Osteocyte (in vitro differentiated cells): ENCODE results near the gene IBTK. TPM values are rescaled to one million over a fixed set of nuclear protein-coding genes. Genes with fewer than 3 reads are reported as not detected.
"Not testable (repeated sequence)": the region's sequence is repeated elsewhere in the genome, so short reads cannot be mapped to it uniquely, and the experiment has no call there.

Experiments
- DNase-seq: peaks from one replicate; pipeline ENCODE4 v3.0.0; 2021; ENCODE audit warnings: mixed read lengths; ENCODE audit not compliant: unreplicated experiment; ENCODE audit errors: extremely low spot score
- H3K27ac Mint-ChIP-seq: one replicate; pipeline ENCODE4 v1.8.0; 2021; ENCODE audit warnings: mild to moderate bottlenecking, mixed read lengths; ENCODE audit not compliant: unreplicated experiment
- H3K27me3 Mint-ChIP-seq: one replicate; pipeline ENCODE4 v1.8.0; 2021; ENCODE audit warnings: mixed read lengths; ENCODE audit not compliant: unreplicated experiment
- H3K36me3 Mint-ChIP-seq: one replicate; pipeline ENCODE4 v1.8.0; 2021; ENCODE audit warnings: mixed read lengths; ENCODE audit not compliant: unreplicated experiment
- H3K4me1 Mint-ChIP-seq: one replicate; pipeline ENCODE4 v1.8.0; 2021; ENCODE audit warnings: mixed read lengths; ENCODE audit not compliant: unreplicated experiment
- H3K4me3 Mint-ChIP-seq: one replicate; pipeline ENCODE4 v1.8.0; 2021; ENCODE audit warnings: mild to moderate bottlenecking, moderate library complexity, mixed read lengths; ENCODE audit not compliant: unreplicated experiment
- H3K9me3 Mint-ChIP-seq: one replicate; pipeline ENCODE4 v1.8.0; 2021; ENCODE audit warnings: mixed read lengths; ENCODE audit not compliant: unreplicated experiment
- long read RNA-seq: library from polyadenylated mRNA; unstranded; transcript quantifications from one replicate; pipeline ENCODE4 v2.0.0, GENCODE V29; 2021
- total RNA-seq: library from RNA; stranded (reverse); gene quantifications from 2 replicates; pipeline ENCODE4 v1.2.1, GENCODE V29; 2021
- TF ChIP-seq, protein P1 (sequence below): fragments of 200-600 bp; sonication (generic); IDR thresholded peaks from 2 replicates; pipeline ENCODE4 v1.5.0; 2021; ENCODE audit warnings: antibody characterized with exemption, mild to moderate bottlenecking, moderate library complexity

The IBTK gene, protein sequence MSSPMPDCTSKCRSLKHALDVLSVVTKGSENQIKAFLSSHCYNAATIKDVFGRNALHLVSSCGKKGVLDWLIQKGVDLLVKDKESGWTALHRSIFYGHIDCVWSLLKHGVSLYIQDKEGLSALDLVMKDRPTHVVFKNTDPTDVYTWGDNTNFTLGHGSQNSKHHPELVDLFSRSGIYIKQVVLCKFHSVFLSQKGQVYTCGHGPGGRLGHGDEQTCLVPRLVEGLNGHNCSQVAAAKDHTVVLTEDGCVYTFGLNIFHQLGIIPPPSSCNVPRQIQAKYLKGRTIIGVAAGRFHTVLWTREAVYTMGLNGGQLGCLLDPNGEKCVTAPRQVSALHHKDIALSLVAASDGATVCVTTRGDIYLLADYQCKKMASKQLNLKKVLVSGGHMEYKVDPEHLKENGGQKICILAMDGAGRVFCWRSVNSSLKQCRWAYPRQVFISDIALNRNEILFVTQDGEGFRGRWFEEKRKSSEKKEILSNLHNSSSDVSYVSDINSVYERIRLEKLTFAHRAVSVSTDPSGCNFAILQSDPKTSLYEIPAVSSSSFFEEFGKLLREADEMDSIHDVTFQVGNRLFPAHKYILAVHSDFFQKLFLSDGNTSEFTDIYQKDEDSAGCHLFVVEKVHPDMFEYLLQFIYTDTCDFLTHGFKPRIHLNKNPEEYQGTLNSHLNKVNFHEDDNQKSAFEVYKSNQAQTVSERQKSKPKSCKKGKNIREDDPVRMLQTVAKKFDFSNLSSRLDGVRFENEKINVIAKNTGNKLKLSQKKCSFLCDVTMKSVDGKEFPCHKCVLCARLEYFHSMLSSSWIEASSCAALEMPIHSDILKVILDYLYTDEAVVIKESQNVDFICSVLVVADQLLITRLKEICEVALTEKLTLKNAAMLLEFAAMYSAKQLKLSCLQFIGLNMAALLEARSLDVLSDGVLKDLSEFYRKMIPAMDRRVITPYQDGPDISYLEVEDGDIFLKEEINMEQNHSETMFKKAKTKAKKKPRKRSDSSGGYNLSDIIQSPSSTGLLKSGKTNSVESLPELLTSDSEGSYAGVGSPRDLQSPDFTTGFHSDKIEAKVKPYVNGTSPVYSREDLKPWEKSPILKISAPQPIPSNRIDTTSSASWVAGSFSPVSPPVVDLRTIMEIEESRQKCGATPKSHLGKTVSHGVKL (N-terminal part only)
- total RNA-seq, result 28.0 TPM in 2 replicates
- long read RNA-seq, partial matches to known transcripts, result 351 of 370 reads
- long read RNA-seq, other reads (novel, unspliced or antisense), result 19 of 370 reads

DNA sequence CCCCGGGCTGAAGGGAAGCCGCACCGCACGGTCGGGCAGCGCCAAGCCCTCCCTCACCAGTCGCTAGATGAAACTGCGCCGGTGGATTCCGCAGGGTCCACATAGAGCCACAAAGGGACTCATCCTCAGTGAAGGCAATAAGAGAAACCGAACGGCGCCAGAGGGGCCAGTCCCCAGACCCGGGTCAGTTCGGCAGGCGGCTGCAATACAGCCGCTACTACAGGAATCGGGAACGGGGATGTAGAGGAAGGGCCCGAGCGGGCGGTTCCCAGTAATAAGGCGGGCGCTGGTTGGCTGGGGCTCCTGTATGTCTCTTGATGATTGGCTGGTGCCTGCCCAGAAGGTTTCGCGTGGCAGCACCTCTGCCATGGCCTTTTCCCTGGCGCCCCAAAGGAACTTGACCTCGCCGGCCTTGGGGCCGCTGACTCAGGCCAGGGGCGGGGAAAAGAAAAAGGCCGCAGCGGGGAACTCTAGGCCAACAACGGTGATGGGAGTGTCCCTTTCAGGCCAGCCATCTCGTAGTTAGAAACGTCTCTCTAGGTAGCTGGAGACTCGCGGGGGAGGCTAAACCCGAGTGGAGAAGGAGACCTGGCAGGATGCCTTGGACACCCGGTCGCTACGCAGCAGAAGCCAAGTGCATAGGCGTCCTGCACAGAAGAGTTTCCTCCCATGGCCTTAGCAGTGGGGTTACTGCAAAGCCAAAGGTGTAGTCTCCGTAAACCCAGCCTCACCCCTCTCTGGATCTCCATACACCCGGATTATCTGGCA, at the start of gene IBTK:
Gene IBTK, minus strand, starts transcription at position 240 of the 768 bp plus-strand sequence. CDS start 7,258 bp downstream, outside the sequence.
- TF ChIP-seq, protein P1, sequence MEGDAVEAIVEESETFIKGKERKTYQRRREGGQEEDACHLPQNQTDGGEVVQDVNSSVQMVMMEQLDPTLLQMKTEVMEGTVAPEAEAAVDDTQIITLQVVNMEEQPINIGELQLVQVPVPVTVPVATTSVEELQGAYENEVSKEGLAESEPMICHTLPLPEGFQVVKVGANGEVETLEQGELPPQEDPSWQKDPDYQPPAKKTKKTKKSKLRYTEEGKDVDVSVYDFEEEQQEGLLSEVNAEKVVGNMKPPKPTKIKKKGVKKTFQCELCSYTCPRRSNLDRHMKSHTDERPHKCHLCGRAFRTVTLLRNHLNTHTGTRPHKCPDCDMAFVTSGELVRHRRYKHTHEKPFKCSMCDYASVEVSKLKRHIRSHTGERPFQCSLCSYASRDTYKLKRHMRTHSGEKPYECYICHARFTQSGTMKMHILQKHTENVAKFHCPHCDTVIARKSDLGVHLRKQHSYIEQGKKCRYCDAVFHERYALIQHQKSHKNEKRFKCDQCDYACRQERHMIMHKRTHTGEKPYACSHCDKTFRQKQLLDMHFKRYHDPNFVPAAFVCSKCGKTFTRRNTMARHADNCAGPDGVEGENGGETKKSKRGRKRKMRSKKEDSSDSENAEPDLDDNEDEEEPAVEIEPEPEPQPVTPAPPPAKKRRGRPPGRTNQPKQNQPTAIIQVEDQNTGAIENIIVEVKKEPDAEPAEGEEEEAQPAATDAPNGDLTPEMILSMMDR, result peak; percentile 4
- H3K9me3 Mint-ChIP-seq, result no peaks in the 10 kb centered on the region
- H3K4me1 Mint-ChIP-seq, result peaks cover 36% of the 10 kb centered on the region
- DNase-seq, result peak; percentile 97
- H3K27me3 Mint-ChIP-seq, result no peaks in the 10 kb centered on the region
- H3K4me3 Mint-ChIP-seq, result peak within 1 kb of the TSS; percentile 94
- H3K27ac Mint-ChIP-seq, result peak within 1 kb of the TSS; percentile 99
- no peaks in the 10 kb centered on the region for H3K36me3 Mint-ChIP-seq

DNA sequence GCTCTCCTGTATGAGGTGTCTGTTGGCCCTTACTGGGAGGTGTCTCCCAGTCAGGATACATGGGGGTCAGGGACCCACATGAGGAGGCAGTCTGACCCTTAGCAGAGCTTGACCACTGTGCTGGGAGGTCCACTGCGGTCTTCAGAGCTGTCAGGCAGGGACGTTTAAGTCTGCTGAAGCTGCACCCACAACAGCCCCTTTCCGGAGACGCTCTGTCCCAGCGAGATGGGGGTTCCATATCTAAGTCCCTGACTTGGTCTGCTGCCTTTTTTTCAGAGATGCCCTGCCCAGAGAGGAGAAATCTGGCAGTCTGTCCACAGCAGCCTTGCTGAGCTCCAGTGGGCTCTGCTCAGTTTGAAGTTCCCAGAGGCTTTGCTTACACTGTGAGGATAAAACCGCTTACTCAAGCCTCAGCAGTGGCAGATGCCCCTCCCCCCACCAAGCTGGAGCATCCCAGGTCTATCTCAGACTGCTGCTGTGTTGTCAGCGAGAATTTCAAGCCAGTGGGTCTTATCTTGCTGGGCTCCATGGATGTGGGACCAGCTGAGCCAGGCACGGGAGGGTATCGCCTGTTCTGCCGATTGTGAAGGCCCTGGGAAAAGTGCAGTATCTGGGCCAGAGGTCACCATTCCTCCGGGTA, 36.3 kb upstream of the IBTK start:
- Mint-ChIP-seq H3K27ac (no peak overlapping the region), H3K9me3 (no peaks in the 10 kb centered on the region), H3K36me3 (no peaks in the 10 kb centered on the region), H3K4me3 (no peak overlapping the region), H3K4me1 (no peaks in the 10 kb centered on the region), H3K27me3 (peaks cover 78% of the 10 kb centered on the region)
- DNase-seq, result no peak
- TF ChIP-seq, protein P1, result no peak

DNA sequence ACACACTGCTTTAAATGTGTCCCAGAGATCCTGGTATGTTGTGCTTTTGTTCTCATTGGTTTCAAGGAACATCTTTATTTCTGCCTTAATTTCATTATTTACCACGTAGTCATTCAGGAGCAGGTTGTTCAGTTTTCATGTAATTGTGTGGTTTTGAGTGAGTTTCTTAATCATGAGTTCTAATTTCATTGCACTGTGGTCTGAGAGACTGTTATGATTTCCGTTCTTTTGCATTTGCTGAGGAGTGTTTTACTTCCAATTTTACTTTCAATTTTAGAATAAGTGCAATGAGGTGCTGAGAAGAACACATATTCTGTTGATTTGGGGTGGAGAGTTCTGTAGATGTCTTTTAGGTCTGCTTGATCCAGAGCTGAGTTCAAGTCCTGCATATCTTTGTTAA, 34.0 kb upstream of the IBTK start:
- H3K27ac Mint-ChIP-seq, DNase-seq, H3K4me3 Mint-ChIP-seq, H3K4me1 Mint-ChIP-seq, H3K36me3 Mint-ChIP-seq, H3K9me3 Mint-ChIP-seq: not testable (repeated sequence)
- peaks cover 69% of the 10 kb centered on the region for H3K27me3 Mint-ChIP-seq

DNA sequence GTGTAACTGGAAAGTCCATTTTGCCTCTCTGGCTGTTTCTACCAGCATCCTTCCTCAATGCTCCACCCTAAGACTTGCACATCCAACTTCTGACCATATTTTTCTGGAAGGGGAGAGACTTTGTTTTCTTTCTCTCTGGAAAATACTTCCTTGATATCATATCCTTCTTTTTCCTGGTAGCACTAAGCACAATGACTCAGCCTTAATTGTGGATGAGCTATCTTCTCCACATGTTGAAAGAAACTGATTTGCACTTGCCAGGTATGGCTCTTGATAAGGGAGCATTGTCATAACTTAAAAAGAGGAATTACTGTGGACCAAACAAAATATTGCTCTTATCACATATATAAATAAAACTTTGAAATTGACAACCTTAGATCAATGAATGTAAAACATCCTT, 30.1 kb upstream of the IBTK start:
- no peaks in the 10 kb centered on the region for H3K4me1 Mint-ChIP-seq
- no peaks in the 10 kb centered on the region for H3K36me3 Mint-ChIP-seq
- H3K4me3 Mint-ChIP-seq, result no peak overlapping the region
- no peaks in the 10 kb centered on the region for H3K9me3 Mint-ChIP-seq
- DNase-seq, result no peak
- H3K27me3 Mint-ChIP-seq, result peaks cover 59% of the 10 kb centered on the region
- TF ChIP-seq, protein P1, result no peak
- no peak overlapping the region for H3K27ac Mint-ChIP-seq
